ENCODE data around the gene PTGDS.

PTGDS gene

DNA sequence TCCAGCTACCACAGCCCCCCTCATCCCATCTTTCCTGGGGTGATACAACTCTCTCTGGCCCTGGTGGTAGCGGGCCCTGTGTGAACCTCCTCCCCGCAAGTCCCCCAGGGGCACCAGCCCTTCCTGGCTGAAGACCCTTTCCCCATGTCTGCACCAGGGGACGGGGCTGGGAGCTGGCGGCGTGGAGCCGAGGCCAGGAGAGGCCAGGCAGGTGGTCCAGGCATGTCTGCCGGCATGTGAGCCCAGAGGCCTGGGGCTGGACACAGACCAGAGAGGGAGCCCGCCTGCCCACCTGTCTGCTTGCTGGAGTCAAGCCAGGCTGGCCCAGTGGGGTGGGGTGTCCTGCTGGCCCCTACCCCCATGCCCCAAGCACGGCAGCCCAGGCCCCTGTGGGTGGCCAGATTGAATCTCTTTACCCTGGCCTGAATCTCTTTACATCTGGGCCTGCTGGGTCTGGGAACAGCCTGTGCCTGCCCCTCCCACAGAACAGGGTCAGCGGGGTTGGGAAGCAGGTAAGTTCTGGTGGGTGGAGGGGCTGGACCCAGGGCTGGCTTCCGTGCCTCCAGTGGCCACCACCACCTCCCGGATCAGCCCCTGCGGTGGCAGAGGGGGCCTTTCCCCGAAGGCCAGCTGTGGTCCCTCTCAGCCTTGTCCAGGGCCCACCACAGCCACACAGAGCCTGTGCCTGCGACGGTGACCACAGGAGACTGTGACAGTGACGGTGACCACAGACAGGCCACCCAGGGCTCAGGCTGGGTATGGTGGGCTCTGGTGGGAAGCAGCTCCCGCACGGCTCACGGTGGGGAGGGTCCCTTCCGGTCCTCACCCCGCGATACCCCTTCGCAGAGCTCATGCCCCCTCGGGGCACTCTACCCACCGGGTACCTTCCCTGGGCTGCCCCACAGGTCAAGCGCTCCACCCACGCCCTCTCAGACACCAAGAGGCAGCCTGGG lies 18.1 kb upstream of the PTGDS start:
- no peak for DNase-seq

DNA sequence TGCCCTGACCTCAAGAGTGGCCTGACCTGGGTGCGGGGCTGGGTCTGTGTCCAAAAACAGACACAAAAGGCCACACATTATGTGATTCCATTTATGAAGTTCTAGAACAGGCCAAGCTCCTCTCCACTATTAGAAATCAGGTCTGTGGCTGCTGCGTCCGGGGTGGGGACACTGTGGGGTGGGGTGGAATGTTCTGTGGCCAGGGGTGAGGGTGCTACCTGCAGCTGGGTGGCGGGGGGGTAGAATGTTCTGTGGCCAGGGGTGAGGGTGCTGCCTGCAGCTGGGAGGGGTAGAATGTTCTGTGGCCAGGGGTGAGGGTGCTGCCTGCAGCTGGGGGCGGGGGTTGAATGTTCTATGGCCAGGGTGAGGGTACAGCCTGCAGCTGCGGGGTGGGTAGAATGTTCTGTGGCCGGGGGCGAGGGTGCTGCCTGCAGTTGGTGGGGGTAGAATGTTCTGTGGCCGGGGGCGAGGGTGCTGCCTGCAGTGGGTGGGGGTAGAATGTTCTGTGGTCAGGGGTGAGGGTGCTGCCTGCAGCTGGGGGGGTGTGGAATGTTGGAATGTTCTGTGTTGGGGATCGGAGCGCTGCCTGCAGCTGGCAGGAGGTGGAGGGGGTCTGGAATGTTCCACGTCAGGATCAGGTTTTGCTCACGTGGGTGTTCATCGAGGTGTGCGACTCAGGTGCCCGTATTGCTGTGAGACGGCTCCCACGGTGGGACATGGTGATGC lies 16.9 kb upstream of the PTGDS start:
- no peak for DNase-seq

DNA sequence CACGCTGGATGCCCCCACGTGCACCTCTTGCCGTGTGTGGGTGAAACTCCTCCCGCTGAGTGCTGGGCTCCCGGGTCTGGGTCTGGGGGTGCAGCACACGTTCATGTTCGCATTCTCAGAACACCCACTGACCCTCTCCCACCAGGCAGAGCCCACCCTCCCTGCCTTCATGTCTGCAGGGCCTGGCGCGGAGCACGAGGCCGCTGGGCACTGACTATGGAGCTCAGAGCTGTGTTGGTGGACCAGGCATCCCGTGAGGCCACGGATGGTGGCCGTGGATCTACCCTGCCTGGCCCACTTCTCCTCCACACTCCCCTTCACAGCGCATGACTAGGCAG lies 16.4 kb upstream of the PTGDS start:
- no peak for DNase-seq

DNA sequence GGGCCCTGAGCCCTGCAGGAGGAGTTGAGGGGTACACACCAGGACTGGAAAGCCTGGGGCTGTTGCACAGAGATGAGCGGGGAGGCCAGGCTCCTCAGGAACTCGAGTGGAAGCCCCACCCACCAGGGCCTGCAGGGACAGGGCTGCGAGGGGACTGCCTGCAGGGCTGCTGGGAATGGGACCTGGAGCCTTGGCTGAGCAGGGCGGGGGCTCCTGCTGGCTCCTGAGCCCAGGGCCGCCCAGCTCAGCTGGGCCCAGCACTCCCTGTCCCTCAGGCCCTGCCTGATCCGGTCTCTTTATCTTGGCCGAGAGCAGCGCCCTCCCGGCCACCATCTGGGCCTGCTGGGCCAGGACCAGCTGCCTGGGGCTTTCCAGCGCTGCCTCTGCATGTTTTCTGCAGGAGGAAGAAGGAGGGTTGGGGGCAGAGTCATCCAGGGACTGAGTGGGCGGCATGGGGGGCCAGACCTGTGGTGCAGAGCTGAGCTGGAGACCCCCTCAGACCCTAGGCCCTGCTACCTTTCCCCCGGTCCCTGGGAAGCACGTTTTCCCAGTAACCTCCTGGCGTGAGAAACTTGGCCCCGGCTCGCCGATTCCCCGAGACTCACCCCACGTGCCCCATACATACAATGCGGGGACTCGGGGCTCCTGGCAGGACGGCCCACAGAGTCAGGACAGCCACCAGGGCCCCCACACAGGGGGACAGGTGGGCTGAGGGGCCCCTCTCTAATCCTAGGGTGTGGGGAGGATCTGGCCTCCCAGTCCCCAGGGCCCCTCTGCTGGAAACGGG lies 15.8 kb upstream of the PTGDS start:
- DNase-seq: no peak

DNA sequence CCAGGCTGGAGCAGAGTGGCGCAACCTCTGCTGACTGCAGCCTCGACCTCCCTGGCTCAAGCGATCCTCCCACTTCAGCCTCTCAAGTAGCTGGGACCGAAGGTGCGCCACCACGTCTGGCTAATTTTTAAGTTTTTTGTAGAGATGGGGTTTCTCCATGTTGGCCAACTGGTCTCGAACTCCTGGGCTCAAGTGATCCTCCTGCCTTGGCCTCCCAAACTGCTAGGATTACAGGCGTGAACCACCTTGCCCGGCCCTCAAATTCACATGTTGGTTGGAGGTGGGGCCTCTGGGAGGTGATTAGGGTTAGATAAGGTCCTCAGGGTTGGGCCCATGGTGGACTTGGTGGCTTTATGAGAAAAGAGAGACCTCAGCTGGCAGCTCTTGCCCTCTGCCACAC lies 15.1 kb upstream of the PTGDS start:
- no peak for DNase-seq

DNA sequence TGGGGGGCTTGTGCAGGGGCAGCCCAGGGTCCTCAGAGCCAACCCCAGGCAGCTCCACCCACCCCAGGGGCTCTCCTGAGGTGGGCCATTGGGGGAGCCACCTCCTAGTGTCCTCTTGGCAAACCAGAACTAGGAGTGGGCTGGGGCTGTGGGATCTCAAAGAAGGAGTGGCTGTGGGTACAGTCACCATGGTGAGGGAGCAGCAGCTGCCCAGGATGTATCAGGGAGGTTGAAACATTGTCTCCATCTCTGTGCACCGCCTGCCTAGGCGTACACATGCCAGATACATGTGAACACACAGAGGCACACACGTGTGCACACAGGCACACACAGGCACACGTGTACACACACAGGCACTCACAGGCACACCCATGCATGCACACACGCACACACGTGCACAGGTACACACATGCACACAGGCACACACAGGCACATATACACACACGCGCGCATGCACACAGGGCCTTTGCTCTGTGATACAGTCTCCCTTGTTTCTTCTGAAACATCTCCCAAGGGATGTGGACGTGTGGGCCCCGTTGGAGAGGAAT lies 14.5 kb upstream of the PTGDS start:
- DNase-seq: no peak

DNA sequence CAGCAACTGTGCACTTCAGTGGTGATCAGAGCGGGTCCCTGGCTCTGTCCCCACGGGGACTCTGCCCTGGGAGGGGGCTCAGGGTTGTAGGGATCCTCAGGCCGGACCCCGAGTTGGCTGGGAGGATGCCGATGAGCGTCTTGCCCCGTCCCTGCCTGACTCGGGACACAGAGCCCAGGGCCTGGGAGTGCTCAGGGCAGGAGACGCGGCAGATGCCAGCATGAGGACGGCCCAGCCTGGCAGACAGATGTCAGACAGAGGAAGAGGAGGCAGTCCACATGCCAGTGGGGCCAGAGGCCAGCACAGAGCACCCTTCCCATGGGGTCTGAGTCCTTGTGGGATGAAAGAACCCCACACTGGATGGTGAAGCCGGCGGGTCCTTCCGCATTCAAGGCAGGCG lies 14.0 kb upstream of the PTGDS start:
- DNase-seq: no peak

DNA sequence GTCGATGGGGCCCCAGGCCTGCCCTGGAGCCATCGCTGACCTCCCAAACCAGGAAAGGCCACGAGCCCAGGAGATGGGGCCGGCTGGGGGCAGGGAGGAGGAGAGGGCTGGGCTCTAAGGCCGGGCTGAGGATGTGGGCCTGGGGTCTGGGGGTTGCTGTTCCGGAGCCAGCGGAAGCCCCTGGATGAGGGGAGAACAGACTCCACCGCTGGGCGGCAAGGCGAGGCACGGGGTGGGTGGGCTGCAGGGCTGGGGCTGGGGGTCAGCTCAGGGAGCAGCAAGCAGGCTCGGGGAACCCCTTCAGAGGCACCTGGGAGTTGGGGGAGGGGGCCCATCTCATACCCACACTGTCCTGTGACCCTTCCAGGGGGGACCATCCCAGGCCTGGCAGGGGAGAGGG lies 13.6 kb upstream of the PTGDS start:
- DNase-seq: no peak

DNA sequence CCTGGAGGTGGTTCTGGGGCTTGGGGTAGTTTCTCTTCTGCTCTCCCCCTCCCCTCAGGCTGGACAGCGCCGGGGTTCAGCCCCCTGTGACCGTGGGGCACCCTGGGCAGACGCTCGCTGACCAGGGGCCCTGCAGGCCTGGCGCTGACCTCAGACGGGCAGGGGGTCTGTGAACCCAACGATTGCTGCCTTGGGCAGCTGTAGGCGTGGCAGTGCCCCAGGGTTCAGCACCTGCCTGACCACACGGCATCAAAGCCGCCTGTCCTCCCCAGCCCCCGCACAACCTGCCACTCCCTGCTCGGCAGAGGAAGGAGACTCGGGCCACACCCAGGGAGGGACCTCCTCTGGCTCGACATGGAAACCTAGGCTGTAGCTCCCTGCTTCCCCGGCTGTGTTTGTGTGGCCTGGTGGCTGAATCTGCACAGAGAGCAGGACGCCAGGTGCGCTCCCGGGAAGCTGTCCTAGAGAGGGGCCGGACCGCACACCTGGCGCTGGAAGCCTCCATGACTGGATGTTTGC lies 13.1 kb upstream of the PTGDS start:
- DNase-seq: no peak

DNA sequence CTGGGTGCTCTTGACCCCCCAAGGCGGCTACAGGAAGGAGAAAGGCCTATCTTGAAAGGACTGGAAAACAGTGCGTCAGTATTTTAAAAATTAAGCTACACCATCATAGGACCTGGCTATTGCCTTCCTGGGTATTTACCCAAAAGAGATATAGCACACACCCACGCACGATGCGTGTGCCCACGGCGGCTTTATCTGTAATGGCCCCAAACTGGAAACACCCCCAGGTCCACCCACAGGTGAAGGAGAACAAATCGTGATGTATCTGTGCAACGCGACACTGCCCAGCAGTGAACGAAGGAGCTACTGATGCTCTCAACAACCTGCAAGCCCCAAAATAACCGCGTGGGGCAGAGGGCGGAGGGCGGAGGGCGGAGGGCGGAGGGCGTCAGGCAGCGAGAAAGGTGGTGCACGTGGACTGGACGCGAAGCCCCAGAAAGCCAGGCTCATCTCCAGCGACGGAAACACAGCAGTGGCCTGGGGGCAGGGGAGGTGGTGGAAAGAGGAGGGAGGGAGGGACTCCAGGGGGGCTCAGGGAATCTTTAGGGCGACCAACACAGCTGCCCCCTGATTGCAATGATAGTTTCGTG lies 12.4 kb upstream of the PTGDS start:
- no peak for DNase-seq

DNA sequence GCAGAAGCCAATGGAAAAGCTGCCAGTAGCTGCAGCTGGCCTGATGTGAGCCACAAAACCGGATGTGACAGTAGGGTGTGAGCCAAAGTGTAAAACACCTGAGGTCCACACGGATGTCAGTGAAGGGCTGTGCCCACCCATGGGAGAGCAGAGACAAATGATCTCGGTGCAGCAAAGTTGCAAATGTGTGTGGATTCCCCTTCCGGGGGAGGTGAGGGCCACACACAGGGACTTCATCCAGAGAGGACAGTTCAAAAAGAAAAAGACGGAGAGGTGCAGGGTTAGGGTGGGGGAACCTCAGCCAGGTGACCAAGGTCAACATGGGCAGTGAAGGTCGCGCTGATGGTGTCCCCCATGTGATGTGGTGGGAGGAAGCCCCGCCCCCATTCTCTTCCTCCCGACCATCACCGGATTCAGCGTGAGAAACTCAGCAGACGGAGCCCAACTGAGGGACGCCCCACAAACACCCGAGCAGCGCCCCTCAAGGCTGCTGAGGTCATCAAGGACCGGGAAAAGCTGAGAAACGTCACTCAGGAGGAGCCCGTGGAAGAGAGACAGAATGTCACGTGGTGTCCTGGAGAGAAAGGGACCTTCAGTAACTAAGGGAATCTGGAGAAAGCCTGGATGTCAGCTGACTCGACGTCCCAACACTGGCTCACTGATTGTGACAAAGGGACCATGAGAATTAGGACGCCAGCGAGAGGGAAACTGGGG lies 11.4 kb upstream of the PTGDS start:
- no peak for DNase-seq

DNA sequence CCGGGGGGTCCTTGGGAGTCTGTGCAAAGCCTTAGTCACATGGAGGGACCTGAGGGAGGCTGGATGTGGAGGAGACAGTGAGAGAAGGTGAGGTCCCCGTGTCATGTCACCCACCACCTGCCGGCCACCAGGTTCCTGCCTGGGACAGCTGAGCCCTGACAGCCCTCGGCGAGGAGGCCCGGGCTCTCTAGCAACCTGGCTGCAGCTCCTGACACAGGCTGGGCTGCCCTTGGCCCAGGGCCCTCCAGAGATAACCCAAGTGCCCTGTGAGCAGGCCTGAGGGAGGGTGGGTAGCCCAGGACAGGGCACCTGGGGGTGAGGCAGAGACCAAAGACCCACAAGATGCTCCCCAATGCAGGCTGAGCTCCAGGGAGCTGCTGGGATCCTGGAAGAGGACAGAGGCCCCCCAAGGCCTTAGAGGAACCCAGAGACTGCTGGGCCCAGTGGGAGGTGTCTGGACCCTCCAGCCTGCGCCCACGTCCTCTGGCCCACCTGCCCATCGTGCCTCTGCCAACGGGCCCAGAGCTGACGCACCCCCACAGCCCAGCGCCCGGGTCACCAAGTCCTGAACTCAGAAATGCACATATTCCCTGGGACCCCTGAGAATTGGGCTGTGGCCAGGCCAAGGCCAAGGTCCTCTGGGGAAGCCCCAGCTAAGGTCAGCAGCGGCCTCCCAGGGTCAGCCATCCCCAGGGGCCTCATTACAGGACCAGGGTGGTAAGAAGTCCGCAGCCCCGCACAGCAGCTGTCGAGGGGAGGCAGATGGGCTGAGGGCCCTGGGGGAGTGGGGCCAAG lies 8.8 kb upstream of the PTGDS start:
- DNase-seq: no peak

DNA sequence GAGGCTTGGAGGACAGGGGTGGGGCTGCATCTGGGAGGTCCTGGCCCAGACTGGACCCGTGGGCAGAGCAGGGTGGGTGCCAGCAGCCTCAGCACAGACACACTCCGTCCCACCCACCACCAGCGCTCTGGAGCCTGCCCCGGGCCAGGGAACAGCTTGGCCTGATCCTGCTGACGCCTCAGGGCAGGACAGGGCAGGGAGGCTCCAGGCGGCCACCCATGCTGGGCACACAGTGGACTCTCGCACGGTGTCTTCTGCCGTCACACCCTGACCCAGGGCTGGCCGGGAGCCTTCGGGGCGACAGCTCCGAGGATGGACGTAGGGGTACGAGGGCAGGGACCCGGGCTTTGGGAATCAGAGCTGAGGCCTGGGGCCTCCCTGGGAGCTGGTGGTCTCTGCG lies 8.2 kb upstream of the PTGDS start:
- DNase-seq: no peak

DNA sequence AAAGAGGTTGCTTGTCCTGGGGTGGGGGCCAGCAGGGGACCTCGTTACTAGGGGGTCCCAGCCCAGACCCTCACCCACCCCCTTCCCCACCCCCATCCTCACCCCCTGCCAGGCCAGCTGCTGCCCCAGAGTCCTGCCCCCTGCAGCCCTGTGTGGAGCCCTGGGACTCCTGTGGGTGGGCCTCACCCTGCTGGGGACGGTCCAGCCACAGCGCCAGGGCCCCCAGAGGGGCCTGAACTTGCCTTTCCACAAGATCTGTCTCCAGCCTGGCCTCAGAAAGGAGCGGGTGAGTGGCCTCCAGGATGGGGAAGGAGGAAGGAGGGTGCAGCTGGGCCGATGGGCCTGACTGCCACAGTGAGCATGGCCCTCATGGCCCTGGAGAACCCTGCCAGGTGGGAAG lies 7.5 kb upstream of the PTGDS start:
- no peak for DNase-seq

DNA sequence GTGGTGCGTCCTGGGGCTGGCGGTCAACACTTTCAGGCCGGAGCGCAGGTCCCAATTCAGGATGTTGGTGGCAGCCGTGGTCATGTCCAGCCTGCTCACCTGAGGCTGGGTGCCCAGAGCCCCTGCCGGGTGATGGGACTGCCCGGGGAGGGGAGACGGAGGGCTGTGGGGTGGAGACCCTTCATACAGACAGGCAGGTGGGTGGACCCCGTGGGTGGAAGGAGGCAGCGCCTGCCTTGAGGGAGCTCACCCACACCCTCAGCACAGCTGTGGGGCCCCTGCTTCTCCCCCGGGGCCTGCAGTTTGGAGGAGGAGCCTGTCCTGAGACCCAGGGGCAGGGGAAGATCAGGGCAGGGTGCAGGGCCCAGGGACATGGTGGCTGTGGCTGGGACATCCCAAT lies 6.9 kb upstream of the PTGDS start:
- DNase-seq: no peak

DNA sequence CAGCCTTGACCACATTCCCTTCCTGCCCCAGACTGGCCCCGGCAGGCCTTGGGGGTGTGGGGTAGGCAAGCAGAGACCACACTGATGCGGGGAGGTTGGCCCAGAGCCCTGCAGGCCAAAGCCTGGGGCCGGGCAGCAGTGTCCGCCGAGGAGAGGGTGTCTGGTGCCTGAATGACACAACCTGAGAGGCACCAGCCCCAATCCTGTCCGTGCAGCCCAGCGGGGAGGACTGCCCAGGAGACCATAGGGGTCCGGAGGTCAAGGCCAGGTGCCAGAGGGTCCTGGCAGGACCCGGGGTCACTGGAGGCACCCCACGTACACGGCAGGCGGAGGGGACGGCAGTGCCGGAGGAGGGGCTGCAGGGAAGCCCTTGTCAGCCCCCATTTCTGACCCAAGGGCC lies 5.6 kb upstream of the PTGDS start:
- no peak for DNase-seq

DNA sequence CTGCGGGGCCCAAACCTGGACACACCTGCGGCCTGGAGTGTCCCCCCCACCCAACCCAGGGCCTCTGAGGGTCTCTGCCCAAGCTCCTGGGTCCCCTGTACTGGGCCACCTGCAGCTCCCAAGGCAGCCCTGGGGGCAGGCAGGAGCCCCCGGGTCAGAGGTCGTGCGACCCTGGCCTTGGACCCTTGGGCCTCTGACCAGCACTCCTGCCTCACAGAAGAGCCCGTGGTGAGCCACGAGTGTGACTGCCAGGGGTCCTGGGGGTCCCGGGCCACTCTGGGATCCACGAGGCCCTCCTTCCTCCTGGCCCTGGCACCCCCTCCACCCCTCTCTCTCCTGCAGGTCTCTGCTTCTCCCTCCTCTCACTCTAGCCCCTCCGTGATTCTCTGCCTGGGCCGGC lies 5.0 kb upstream of the PTGDS start:
- no peak for DNase-seq

DNA sequence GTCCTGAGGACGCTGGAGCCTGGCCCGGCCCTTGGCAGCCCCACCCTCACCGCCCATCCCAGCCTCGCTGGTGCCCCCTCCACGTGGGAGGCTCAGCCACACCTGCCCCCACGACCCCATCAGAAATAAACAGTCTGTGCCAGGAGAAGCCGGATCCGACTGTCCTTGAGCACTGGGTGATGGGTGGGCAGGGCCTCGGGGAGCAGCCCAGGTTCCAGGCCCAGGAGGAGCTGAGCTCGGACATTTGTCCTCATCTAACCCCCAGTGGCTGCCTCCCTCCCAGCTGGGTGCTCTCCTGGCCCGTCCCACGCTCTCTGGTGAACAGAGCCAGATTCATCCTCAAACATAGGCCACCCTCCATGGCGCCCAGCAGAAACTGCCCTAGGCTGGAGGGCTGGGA lies 4.6 kb upstream of the PTGDS start:
- no peak for DNase-seq

DNA sequence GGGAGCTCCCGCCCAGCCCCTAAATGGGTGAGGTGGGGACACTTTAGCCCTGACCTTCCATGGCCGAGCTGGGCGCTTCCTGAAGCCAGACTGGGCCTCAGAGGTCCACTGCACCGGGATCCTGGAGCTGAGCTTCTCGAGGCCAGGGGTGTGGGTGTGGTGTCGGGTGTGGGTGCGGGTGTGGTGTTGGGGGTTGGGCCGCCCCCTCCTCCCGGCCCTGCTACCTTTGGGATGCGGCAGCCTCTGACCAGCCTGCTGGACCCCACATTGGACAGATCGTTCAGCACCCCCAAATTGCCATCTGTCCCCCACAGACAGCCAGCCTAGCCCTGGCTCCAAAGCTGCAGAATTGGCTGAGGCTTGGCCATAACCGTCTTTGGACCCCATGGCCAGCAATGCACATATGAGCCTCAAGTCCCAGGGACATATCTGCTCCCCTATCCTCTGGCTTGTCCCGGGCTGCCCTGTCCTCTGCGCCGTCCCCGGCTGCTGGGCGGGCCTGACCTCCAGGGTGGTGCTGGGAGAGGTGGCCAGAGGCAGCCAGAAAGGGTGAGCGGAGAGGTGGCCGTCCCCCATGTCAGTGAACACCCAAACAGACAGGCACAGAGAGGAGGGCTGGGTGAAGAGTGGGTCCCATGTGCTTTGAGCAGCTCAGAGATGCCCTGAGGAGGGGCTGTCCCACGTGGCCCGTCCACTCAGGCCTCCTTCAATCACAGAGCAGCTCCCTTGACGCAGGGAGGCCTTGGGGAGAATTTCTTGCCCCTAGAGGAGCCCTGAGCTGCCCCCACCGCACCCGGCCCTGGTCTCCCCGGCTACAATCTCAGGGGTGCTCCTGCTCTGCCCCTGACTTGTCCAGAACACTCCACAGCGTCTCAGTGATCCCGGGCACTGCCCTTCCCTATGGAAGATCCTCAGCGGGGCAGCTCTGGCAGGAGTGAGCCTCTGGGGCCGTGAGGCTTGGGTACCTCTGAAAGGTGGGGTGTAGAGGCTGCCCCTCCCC lies 3.4 kb upstream of the PTGDS start:
- no peak for DNase-seq

Measured in T1000 (cell line).